OCI-LY7 (cell line): ENCODE data around the gene OPTC.

ENCODE experiments used
- CTCF ChIP-seq: fragments of 200-600 bp; sonication (generic); conservative IDR thresholded peaks from 2 replicates; pipeline ENCODE4 v1.5.1; 2014; ENCODE audit warnings: mild to moderate bottlenecking, antibody characterized with exemption, low read length, moderate library complexity, mixed read lengths
- EZH2phosphoT487 ChIP-seq: fragments of 200-600 bp; sonication (generic); IDR thresholded peaks from 2 replicates; pipeline ENCODE4 v1.6.1; 2018; ENCODE audit warnings: low read depth, borderline replicate concordance, mild to moderate bottlenecking, mixed run types, antibody characterized with exemption, low read length, moderate library complexity, mixed read lengths

GRCh38 chr1:203444171-203444576 is 49.8 kb upstream of the OPTC start:
- peak; percentile 84 for TF ChIP-seq CTCF
- TF ChIP-seq EZH2phosphoT487 = no peak
